ENCODE results near the gene CYP2W1.
"Not testable (repeated sequence)": the region's sequence is repeated elsewhere in the genome, so short reads cannot be mapped to it uniquely, and the experiment has no call there.

Gene CYP2W1, protein sequence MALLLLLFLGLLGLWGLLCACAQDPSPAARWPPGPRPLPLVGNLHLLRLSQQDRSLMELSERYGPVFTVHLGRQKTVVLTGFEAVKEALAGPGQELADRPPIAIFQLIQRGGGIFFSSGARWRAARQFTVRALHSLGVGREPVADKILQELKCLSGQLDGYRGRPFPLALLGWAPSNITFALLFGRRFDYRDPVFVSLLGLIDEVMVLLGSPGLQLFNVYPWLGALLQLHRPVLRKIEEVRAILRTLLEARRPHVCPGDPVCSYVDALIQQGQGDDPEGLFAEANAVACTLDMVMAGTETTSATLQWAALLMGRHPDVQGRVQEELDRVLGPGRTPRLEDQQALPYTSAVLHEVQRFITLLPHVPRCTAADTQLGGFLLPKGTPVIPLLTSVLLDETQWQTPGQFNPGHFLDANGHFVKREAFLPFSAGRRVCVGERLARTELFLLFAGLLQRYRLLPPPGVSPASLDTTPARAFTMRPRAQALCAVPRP

DNA sequence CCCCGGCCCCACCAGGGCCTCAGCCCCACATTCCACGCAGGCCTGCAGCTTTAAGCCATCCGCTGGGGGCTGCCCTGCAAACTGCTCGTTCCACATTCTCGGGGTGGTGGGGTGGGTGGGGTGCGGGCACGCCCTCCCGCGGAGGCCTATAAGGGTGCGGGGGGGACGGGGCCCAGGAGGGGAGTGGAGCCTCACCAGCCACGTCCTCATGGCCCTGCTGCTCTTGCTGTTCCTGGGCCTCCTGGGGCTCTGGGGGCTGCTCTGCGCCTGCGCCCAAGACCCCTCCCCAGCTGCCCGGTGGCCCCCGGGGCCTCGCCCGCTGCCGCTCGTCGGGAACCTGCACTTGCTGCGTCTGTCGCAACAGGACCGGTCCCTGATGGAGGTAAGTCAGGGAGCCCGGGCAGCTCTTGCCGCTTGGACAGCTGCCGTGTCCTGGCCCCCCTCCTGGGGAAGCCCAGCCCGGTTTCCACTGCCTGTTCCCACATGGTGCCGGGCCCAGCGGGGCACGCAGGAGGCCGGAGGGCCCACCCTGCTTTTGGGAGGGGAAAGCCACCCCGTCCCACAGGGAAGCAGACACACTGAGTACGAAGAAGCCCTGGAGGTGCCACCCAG, at the start of gene CYP2W1:
TSS of gene CYP2W1 (plus strand) at position 178 of the 612 bp plus-strand sequence. CDS start at position 209, 31 bp downstream.
- no peak for DNase-seq (ENCODE audit: low read depth, low spot score)

DNA sequence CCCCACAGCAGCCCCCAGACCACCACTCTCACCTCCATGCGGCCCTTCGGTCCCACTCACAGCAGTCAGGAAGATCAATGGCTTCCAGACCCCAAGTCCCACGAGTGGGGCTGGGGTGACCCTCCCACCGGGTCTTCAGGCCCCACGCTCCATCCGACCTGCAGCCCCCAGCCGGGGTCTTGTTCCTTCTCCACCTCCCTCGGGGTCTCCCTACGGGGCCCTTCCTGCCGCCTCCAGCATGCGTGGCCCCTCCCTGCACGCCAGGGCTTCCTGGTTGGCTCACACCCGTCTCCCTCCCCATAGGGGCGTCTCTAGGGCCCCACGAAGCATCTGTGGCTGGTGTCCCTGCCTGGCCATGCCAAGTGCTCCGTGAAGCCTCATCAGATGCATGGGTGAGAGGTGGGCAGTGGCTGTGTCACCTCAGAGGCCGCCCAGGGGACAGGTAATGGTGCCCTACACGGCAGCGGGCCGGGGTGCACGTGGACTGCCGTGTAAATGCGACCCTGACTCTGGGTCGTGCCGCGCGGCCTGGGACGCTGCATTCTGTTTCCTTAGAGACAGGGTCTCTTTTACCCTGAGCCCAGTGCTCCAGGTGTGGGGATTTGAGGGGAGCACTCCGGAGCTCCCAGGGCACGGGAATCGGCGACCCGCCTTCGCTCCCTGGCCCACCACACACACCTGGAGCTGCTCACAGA, 48.4 kb upstream of the CYP2W1 start:
- DNase-seq (ENCODE audit: low read depth, low spot score): no peak

DNA sequence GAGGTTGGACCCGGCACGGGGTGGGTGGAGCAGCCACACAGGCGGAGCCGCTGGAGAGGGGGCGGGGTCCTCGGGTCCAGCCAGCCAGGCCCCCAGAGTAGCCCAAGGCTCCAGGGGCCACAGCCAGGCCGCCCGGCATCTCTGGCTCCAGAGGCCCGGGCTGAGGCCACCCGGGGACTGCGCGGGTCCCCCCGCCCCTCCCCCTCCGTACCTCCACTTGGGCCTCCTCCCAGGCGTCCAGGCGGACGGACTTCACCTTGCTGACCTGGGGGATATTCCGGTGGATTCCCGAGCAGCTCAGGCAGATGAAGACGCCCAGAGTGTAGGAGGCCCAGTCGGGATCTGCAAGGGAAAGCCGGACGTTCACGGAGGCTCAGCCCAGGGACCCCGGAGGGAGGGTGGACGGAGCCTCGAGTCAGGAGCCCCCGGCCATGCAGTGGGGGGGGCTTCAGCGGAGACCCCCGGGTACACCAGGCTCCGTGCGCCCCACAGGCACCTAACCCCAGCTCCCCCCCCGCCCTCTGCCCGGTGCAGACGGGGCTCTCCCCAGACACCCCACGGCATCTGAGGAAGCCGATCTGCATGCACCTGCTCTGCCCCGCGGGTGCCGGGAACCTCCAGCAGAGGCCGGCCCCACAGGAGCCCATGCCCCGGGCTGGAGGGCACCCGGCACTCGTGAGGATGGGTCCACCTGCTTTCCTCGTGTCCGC, 47.7 kb upstream of the CYP2W1 start:
- DNase-seq (ENCODE audit: low read depth, low spot score): no peak

DNA sequence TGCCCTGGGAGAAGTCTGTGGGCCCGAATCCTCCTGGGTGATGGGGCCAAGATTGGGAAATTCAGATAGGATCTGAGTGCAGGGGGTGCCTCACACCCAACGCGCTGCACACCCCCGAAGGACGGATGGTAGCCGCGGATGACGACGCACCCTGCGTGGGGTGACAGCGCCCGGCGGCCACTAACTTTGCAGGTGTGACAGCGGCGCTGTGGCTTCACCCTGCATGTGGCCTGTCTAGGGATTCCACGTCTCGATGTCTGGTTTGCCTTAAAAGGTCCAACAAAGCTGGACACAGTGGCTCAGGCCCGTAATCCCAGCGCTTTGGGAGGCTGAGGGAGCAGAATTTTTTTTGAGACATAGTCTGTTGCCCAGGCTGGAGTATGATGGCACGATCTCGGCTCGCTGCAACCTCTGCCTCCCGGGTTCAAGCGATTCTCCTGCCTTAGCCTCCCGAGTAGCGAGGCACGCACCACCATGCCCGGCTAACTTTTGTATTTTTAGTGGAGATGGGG, 47.1 kb upstream of the CYP2W1 start:
- no peak for DNase-seq (ENCODE audit: low read depth, low spot score)

DNA sequence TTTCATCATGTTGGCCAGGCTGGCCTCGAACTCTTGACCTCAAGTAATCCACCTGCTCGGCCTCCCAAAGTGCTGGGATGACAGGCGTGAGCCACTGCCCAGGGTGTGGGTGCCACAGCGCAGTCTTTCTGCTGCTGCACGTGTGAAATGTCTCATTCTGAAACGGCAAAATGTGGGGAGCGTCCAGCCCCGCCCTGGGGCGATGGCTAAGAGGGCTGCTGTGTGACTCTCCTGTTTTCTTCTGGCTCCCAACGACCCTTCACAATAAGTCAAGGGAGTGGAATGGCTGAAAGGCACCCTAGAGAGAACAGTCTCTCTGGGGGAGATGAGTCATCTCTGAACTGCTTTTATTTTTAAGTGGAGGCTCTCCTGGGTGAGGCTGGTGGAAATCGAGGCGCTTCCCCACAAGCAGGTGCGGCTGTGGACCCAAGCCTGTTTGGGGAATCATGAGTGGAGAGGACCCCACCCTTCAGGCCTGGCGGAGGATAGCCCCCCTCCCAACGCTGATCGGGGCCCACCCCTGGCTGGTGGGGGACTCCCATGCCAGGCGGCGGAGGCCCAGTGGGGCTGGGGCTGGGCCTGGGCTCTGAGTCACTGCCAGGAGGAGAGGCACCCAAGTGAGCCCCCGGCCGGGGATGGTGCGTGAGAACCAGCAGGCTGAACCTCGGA, 46.5 kb upstream of the CYP2W1 start:
- DNase-seq (ENCODE audit: low read depth, low spot score): no peak

DNA sequence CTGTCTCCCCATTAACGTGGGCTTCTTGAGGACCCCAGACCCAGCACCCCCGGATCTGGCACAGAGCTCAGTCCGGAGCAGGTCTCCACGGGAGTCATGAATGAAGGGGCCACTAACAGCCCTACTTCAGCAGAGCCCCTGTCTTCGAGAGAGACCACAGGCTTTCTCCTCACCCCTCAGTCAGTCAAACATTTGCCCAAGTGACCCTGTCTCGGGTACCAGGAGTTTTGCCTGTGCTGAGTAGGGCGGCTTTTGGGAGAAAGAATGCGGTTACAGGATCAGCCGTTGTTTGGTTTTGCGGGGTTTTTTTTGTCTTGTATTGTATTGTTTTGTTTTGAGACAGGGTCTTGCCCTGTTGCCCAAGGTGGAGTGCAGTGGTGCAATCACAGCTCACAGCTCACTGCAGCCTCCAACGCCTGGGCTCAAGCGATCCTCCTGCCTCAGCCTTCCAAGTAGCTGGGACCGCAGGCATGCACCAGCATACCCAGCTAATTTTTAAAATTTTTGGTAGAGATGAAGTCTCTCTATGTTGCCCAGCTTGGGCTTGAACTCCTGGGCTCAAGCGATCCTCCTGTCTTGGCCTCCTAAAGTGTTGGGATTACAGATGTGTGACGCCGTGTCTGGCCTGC, 45.0 kb upstream of the CYP2W1 start:
- no peak for DNase-seq (ENCODE audit: low read depth, low spot score)

DNA sequence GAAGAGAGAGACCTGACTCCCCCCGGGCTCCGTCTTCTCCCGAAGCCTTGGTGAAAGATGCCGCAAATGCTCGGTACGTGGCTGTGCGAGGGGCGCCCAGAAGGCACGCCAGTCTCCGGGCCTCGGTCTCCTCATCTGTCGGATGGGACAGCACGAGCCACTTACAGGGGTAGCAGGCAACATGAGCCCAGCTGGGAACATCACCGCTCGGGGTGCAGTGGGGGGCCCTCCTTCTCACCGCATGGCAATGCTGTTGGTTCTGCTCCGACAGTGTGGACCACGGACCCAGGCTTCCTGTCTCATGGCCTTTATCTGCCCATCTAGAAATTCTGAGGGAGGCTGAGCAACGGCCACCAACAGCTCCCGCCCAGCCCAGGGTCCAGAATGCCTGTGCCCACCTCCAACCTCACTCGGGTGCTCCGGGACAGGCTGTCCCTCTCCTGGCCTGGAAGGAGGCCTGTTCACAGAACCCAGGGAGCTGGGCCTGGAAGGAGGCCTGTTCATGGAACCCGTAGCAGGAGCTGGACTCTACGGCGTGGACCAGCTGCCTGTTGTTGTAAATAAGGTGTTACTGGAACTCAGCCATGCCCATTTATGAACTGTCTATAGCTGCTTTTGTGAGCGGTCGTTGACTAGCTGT, 44.3 kb upstream of the CYP2W1 start:
- DNase-seq (ENCODE audit: low read depth, low spot score): no peak

DNA sequence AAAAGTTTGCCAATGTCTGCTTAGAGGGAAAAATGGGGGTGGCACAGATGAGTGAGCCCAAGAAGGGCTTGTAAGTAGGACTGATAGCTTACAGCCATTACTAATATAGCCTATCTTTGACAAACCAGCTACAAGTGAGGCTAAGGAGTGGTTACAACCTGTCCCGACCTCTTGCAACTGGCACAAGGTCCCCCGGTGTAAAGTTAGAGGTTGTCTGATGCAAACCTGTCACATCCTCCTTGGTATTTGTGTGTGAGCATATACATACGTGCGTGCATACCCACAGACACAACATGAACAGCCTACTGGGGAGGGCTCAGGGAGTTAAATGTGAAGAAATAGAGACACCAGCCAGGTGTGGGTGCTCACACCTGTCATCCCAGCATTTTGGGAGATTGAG, 43.1 kb upstream of the CYP2W1 start:
- no peak for DNase-seq (ENCODE audit: low read depth, low spot score)

DNA sequence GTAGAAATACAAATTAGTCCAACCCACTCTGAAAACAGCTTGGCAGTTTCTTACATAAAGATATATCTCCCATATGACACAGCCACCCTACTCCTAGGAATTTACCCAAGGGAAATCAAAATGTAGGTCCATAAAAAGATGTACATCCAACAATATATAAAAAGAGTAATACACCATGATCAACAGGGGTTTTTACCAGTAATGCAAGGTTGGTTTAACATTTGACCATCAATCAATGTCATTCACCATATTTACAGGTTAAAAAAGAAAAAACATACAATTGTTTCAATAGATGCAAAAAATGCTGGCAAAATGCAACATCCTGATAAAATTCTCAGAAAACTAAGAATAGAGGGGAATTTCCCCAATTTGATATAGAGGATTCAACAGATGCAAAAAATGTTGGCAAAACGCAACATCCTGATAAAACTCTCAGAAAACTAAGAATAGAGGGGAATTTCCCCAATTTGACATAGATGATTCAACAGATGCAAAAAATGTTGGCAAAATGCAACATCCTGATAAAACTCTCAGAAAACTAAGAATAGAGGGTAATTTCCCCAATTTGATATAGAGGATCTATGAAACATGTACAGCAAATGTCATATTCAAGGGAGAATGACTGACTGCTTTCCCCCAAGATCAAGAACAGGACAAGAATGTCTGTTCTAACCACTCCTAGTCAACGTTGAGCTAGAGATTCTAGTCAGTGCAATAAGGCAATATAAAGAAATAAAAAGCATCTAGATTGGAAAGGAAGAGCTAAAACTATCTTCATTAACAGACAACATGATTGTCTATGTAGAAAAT, 42.2 kb upstream of the CYP2W1 start:
- DNase-seq (ENCODE audit: low read depth, low spot score): no peak

DNA sequence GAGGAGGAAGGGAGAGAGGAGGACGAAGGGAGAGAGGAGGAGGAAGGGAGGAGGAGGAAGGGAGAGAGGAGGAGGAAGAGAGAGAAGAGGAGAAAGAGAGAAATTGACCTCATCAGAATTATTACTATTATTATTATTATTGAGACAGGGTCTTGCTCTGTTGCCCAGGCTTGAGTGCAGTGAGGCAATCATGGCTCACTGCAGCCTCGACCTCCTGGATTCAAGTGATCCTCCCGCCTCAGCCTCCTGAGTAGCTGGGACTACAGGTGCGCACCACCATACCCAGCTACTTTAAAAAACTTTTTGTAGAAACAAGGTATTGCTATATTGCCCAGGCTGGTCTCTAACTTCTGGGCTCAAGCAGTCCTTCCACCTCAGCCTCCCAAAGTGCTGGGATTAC, 39.2 kb upstream of the CYP2W1 start:
- not testable (repeated sequence) for DNase-seq (ENCODE audit: low read depth, low spot score)

DNA sequence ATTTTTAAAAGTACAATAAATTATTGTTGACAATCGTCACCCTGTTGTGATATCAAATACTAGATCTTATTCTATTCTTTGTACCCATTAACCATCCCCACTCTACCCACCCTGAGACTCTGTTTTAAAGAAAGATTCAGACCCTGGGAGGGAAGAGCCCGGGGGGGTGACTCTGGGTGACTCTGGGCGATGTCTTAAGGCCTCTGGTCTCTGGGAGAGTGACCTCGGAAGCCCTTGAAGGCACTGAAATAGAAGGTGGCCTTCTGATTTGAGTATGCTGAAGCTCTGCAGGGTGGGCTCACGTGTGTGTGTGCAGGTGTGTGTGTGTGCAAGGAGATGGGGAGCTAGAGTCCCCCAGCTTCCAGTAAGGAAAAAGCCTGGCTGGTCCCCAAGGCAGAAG, 38.2 kb upstream of the CYP2W1 start:
- DNase-seq (ENCODE audit: low read depth, low spot score): no peak

DNA sequence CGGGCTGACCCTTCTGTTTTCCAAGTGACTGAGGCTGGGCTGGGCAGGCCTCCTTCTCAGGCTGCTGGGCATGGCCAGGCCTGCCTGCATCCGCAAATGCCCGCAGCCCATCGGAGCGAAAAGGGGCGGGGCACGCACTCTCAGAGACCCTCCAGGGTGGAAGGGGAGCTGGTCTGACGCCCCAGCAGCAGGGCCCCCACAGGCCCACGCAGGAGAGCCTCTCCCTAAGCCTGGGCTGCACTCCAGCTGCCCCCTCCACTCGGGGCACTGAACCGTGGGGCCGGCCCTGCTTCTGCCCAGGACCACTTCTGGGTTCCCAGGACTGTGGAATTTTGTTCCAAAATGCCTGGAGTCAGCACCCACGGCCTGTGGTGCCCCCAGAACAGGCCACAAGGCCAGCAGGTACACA, 37.8 kb upstream of the CYP2W1 start:
- no peak for DNase-seq (ENCODE audit: low read depth, low spot score)

DNA sequence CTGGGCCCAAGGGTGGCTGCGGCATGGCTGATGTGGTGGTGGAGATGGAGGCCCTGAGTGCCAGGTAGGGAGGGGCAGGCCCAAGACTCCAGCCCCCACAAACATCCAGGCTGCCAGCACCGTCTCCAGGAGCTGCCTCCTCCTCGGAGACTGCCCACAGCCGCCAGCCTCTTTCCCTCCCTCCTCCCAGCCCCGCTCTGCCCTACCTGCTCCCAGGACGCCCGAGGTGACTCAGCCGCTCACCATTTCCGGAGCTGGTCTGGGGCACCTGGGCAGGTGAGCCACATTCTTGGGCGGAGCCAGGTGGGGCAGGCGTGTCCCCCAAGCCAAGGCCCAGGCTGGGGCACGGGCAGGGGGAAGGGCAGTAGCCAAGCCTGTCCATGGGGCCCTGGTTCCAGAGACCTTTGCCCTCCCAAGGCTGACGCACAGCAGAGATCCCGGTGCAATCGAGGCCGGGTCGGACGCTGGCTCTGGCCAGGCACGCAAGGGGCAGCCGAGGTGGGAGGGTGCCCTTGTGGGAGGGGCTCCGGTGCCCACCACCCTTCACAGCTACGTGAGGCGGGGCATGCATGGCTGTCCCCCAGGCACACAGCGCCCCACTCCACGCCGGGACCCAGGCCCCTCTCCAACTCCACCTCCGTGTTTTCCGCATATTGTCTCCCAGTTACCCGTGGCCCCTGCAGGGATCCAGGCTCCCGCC, 37.3 kb upstream of the CYP2W1 start:
- peak; percentile 84 for DNase-seq (ENCODE audit: low read depth, low spot score)

DNA sequence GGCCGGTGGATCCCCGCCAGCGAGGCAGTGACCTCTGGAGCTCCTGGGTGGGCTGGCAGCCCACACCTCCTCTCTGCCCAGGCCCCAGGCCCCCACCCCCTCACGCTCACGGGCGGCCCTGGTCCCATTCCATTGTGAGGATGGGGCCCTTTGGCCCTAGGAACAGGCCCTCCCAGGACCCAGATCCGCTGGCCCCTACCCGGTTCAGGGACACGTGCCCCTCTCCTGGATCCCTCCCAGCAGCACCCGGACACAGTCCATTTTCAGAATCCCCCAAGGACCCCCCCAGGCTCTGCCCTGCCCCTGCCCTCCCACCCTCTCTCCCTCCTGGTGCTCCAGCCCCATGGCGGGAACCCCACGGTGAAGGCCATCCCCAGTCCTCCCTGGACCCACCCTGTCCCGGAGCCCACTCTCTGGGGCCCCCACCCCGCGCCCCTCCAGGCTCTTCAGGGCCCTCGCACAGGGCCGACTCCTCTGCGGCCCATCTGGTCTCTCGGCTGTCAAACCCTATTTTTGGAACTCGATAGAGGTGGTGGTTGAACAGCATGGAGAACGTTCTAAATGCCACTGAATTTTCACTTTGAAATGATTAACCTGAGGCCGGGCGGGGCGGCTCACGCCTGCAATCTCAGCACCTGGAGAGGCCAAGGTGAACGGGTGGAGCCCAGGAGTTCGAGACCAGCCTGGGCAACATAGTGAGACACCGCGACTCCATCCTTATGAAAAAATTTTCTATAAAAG, 36.6 kb upstream of the CYP2W1 start:
- DNase-seq (ENCODE audit: low read depth, low spot score): no peak

DNA sequence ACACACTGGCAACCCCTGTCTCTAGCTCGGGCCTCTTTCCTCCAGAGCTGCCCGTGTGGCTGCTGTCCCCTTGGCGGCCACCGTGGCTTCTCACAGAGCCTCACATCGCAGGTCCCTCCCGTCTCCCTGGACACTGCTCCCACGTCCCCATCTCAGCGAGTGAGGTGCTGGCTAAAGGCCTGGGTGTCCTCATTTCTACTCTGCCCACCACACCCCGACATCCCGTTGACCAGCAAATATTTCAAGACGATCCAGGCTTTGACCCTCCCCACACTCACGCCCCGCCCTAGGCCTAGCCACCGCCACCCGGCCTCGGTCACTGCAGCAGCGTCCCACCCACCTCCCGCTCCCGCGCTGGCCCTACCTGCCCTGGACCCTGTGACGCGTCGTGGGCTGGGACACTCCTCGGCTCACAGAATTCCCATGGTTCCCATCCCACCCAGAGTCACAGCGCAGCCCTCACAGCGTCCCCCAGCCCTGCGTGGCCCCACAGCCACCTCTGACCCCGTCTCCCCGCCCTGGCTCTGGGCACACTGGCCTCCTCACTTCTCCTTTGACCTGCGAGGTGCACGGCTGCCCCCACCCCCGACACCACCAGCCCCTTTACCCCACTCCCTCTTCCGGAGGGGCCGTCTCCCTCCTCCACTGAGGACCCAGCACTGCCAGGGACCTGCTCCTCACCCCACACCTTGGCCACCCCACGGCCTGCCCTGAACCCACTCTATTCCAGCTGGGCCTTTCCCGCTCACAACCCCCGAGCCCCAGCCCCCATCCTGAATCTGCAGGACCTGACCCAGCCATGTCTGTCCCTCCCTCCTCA, 35.4 kb upstream of the CYP2W1 start:
- no peak for DNase-seq (ENCODE audit: low read depth, low spot score)

DNA sequence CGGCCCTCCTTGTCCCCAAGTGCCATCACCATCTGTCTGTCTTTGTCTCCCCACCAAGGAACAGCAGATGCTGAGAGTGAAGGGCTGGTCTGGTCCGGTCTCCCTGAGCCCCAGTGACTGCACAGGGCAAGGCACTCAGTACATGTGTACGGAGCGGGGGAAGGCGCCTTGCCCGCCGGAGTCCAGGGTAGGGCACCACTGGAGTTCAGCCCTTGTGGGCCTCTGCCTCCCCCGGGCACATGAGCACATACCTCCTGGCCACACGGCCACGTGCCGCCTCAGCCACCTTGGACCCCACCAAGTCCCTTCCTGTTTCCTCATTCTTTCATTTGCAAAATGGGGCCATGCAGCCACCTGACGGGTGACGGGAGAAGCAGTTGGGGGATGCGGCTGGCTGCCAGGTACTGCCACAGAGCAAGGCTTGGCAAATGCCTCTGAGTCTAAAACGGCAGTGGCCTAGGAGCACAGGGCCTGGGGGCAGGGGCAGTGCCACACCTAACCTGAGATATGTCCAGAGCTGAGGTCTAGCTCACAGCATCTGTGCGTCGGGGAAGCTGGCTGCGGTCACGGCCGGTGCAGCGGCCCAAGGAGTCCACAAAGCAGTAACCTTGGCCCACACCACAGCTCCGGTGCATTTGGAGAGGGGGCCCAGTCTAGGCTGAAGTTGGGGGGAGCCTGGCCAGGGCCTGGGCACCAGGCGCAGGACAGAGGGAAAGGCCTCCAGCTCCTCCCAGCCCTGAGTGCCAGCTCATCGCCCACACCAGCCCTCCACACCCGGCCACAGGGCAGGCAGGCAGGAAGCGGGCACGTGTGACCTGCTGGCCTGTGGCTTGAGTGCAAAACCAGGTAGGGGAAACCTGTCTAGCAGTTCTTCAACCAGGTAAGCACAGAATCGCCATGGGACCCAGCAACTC, 33.7 kb upstream of the CYP2W1 start:
- no peak for DNase-seq (ENCODE audit: low read depth, low spot score)

Measured in iPS DF 19.7 (cell line).